Measurements from ENCODE around the gene MBP. TPM values are rescaled to one million over a fixed set of nuclear protein-coding genes. Genes with fewer than 3 reads are reported as not detected.

MBP gene
- total RNA-seq, 1 experiment from 2014 or later = 0.24 TPM

Other genes with a start within 250 kb of the MBP start
- gene GALR1, start 117.1 kb upstream of the MBP start, total RNA-seq (2014; rRNA removed; shearing (Covaris generic)) = not detected in 2 replicates

Data from HT1080 (cell line).